Ishikawa (cell line): Measurements from ENCODE around the gene NDST3.

Source experiments
- EGR1 ChIP-seq: IDR thresholded peaks from 2 replicates; pipeline ENCODE4 v1.6.1; 2012
- FOXM1 ChIP-seq: IDR thresholded peaks from 2 replicates; pipeline ENCODE4 v1.6.1; 2012; ENCODE audit warnings: low read depth, borderline replicate concordance
- RAD21 ChIP-seq: IDR thresholded peaks from 2 replicates; pipeline ENCODE4 v1.6.1; 2012; ENCODE audit warnings: low read depth

GRCh38 chr4:118085700-118086099 is 51.4 kb downstream of the NDST3 start:
- no peak for TF ChIP-seq FOXM1
- no peak for TF ChIP-seq EGR1
- no peak for TF ChIP-seq RAD21
